Suprapubic skin (tissue), 4 donors: ENCODE results near the gene LCA5.

Source experiments
- EP300 ChIP-seq: sonication (generic); formaldehyde crosslinking; IDR thresholded peaks from one replicate; pipeline ENCODE4 v1.6.1; 2017; ENCODE audit warnings: antibody characterized with exemption
- POLR2AphosphoS5 ChIP-seq, 3 donors: sonication (generic); formaldehyde crosslinking; IDR thresholded peaks; one replicate each; pipeline ENCODE4 v1.6.1; 2017; ENCODE audit warnings: antibody characterized with exemption in 3 of 3
- TF ChIP-seq, protein P1 (sequence below), 2 donors: fragments of 200-600 bp in 1 of 2; fragments of 450-650 bp in 1 of 2; sonication (generic) in 1 of 2; IDR thresholded peaks; one replicate each; pipeline ENCODE4 v1.5.1; 2016 to 2019; ENCODE audit warnings: antibody characterized with exemption in 2 of 2, mild to moderate bottlenecking in 1 of 2, moderate library complexity in 1 of 2

DNA sequence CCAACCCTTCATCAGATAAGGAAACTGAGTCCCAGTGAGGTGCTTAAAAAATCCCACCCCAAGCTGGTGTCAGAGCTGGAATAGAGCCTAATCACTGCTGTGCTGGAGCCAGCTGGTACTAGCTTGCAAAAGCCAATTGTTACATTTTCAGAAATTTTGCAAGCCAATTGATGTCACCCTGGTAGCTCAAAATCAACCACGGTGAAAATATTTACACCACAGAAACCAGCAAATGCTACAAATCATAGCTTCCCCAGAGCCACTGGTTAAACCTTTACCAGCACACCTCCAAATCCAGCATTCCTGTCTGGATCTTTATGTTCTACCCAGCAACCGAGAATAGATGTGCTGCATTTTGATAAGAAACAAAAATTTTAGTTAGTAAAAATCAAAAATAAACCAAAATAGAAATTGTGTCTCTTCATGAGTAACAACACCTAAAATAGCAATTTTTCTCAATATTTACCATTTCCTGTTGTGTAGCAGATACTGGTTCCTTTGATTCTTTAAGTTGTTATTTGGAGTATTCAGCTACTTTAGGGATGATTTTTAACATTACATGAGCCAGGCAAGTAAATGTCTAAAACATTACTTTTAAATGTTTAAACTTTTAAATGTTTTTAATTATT lies 7.2 kb upstream of the LCA5 start:
- TF ChIP-seq, protein P1, sequence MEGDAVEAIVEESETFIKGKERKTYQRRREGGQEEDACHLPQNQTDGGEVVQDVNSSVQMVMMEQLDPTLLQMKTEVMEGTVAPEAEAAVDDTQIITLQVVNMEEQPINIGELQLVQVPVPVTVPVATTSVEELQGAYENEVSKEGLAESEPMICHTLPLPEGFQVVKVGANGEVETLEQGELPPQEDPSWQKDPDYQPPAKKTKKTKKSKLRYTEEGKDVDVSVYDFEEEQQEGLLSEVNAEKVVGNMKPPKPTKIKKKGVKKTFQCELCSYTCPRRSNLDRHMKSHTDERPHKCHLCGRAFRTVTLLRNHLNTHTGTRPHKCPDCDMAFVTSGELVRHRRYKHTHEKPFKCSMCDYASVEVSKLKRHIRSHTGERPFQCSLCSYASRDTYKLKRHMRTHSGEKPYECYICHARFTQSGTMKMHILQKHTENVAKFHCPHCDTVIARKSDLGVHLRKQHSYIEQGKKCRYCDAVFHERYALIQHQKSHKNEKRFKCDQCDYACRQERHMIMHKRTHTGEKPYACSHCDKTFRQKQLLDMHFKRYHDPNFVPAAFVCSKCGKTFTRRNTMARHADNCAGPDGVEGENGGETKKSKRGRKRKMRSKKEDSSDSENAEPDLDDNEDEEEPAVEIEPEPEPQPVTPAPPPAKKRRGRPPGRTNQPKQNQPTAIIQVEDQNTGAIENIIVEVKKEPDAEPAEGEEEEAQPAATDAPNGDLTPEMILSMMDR (IDR thresholded peaks at IDR 0.05) = no peak
- TF ChIP-seq EP300 = no peak
- no peak for TF ChIP-seq POLR2AphosphoS5 (IDR thresholded peaks at IDR 0.05)
